ENCODE data around the gene TSHZ3. TPM values are rescaled to one million over a fixed set of nuclear protein-coding genes. Genes with fewer than 3 reads are reported as not detected.

The TSHZ3 gene
- total and polyA plus RNA-seq, 2 of the 8 experiments (the other 6 are each of a cell fraction or from before 2014, with no cell fraction given): 3.1 to 12.3 TPM

DNA sequence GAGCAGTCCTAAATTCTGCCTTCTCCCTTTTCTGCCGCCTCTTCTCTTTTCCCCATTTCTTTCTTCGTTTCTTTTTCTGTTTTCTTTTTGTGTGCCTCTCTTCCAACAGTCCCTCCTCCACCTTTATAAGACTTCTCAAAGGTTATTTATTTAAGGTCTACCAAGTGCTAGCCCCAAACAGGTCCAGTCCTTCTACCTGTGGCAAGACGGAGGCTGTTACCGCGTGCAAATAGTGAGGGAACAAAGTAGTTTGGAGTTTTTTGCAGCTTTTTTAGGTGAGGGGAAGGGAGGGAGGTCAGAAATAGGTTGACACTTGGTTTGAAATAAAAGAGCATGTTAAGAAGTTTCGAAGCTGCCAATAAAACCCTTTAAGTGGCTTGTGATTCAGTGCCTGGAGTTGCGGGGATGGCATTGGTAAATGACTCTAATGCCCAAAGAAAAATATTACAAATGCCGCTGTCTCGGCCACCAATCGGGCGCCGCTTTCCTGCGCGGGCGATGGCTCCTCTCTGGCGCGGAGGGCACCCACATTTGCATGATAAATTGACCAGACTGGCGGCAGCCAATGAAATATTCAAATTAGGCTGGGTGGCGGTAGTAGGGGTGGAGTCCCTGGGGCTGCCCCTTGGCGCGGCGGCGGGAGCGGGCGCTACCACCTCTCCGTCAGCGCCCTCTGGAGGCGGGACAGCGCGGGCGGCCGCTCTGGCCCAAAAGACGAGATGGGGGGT is 7.5 kb upstream of the TSHZ3 start:
- Histone ChIP-seq H3K79me1 (ENCODE audit: low read depth, low read length) (no peaks in the 10 kb centered on the region), H3K4me1 (replicated peaks in 1 of 4; ENCODE audit: control insufficient read depth in 3 of 4, insufficient read depth in 4 of 4, low read length in 3 of 4) (peaks cover 11 to 30% (median 23%) of the 10 kb centered on the region in 4 experiments), H2BK120ac (replicated peaks; ENCODE audit: low read depth, low read length) (no peak overlapping the region), H3K27me3 (replicated peaks in 1 of 4; ENCODE audit: control insufficient read depth in 3 of 4, extremely low read depth in 1 of 4, insufficient read depth in 3 of 4, low read length in 3 of 4) (peaks cover 35 to 61% (median 57%) of the 10 kb centered on the region in 4 experiments; a peak in 6 of 7 replicates), H2AK5ac (ENCODE audit: low read depth, low read length) (0 out of 2 replicates have a peak overlapping the region, but pooled peaks have one; percentile 34), H4K5ac (ENCODE audit: insufficient read length, low read depth, low read length) (no peak overlapping the region), H3K14ac (ENCODE audit: insufficient read length) (no peak overlapping the region), H3K23me2 (ENCODE audit: low read depth, low read length) (peaks cover 24% of the 10 kb centered on the region; the same call in 1 of the 2 replicates), H3K9ac (replicated peaks in 1 of 4; ENCODE audit: extremely low read depth in 1 of 4, low read depth in 3 of 4, low read length in 3 of 4) (no peak overlapping the region), H4K20me1 (replicated peaks in 1 of 2; ENCODE audit: control insufficient read depth in 1 of 2, insufficient read depth in 2 of 2, low read length in 2 of 2) (peaks cover 0 to 6% of the 10 kb centered on the region in 2 experiments), H3K9me3 (ENCODE audit: insufficient read depth in 2 of 2, low read depth in 1 of 2, low read length in 1 of 2) (no peaks in the 10 kb centered on the region), H3K4me3 (ENCODE audit: extremely low read depth in 1 of 4, insufficient read depth in 2 of 4, low read depth in 3 of 4, low read length in 4 of 4) (peak overlapping the region; percentile 33 to 82 (median 48); a peak in 5 of 8 replicates), H2BK15ac (ENCODE audit: low read length) (no peak overlapping the region), H2BK5ac (ENCODE audit: low read depth, low read length) (peak overlapping the region; percentile 5; the same call in 1 of the 2 replicates), H3K23ac (ENCODE audit: insufficient read length) (no peak overlapping the region), H4K91ac (replicated peaks; ENCODE audit: insufficient read length, low read length) (no peak overlapping the region), H3K36me3 (ENCODE audit: control insufficient read depth in 2 of 4, insufficient read depth in 4 of 4, low read length in 3 of 4) (no peaks in the 10 kb centered on the region), H2BK12ac (ENCODE audit: low read depth, low read length) (no peak overlapping the region), H3K79me2 (ENCODE audit: control insufficient read depth in 1 of 2, insufficient read depth in 2 of 2, low read length in 2 of 2) (no peaks in the 10 kb centered on the region), H2AFZ (ENCODE audit: low read length) (no peak overlapping the region), H3K4ac (replicated peaks; ENCODE audit: insufficient read length, low read depth, low read length) (peak overlapping the region; percentile 79), H3K56ac (replicated peaks; ENCODE audit: insufficient read length, low read depth, low read length) (no peak overlapping the region), H3K4me2 (ENCODE audit: insufficient read depth in 1 of 2, low read depth in 2 of 2, low read length in 2 of 2) (peak overlapping the region; percentile 86 to 95), H2BK20ac (ENCODE audit: low read length) (no peak overlapping the region), H3K18ac (ENCODE audit: extremely low read depth, low read length) (peak overlapping the region; percentile 82; the same call in 1 of the 2 replicates), H3K27ac (ENCODE audit: low read depth, low read length) (no peak overlapping the region), H4K8ac (ENCODE audit: extremely low read depth, insufficient read depth, low read length) (no peak overlapping the region)
- 5% methylated on average over 31 of the region's 33 CpGs; no CpG with 5 or more reads in 1 of the 2 experiments for WGBS, 2 experiments (ENCODE audit: extremely low coverage in 1 of 2, insufficient coverage in 1 of 2, insufficient read length in 1 of 2, insufficient replicate concordance in 2 of 2, low coverage in 1 of 2, low lambda C conversion rate in 2 of 2, missing lambda C conversion rate in 1 of 2)
- DNase-seq (ENCODE audit: low read depth in 1 of 2, low spot score in 2 of 2) (peak in 1 of 2 experiments; percentile 87), FAIRE-seq (no peak)
- CTCF ChIA-PET (ENCODE audit: partially characterized antibody): interaction anchor here (0.8 to 3.6 kb wide), 11 partner anchors 8 to 867 kb away, joined by 3 to 14 read pairs (median 4); no protein-coding TSS in a partner anchor
- POLR2A ChIA-PET (ENCODE audit: partially characterized antibody): interaction anchor here (0.9 kb wide), 1 partner anchor 10 kb away, joined by 4 read pairs; no protein-coding TSS in a partner anchor
- TF ChIP-seq, protein P1, sequence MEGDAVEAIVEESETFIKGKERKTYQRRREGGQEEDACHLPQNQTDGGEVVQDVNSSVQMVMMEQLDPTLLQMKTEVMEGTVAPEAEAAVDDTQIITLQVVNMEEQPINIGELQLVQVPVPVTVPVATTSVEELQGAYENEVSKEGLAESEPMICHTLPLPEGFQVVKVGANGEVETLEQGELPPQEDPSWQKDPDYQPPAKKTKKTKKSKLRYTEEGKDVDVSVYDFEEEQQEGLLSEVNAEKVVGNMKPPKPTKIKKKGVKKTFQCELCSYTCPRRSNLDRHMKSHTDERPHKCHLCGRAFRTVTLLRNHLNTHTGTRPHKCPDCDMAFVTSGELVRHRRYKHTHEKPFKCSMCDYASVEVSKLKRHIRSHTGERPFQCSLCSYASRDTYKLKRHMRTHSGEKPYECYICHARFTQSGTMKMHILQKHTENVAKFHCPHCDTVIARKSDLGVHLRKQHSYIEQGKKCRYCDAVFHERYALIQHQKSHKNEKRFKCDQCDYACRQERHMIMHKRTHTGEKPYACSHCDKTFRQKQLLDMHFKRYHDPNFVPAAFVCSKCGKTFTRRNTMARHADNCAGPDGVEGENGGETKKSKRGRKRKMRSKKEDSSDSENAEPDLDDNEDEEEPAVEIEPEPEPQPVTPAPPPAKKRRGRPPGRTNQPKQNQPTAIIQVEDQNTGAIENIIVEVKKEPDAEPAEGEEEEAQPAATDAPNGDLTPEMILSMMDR (IDR thresholded peaks at IDR 0.05; ENCODE audit: control extremely low read depth in 1 of 3, insufficient read depth in 1 of 3, low read depth in 1 of 3, low read length in 3 of 3): peak; percentile 54 to 81 (median 80)
- TF ChIP-seq CTBP2 (IDR thresholded peaks at IDR 0.05; ENCODE audit: borderline replicate concordance, insufficient read depth, insufficient read length, low read length) (no peak), SP1 (IDR thresholded peaks at IDR 0.05; ENCODE audit: low read depth, low read length) (no peak), RAD21 (IDR thresholded peaks at IDR 0.05 in 1 of 2, conservative IDR thresholded peaks at IDR 0.05 in 1 of 2; ENCODE audit: low read depth in 2 of 2, low read length in 2 of 2) (peak; percentile 55 to 69), KDM1A (IDR thresholded peaks at IDR 0.05; ENCODE audit: borderline replicate concordance, low read length) (peak; percentile 50; the same call in 1 of the 2 replicates), POU5F1 (IDR thresholded peaks at IDR 0.05; ENCODE audit: low read depth, low read length) (no peak)
- TF ChIP-seq, protein P2, sequence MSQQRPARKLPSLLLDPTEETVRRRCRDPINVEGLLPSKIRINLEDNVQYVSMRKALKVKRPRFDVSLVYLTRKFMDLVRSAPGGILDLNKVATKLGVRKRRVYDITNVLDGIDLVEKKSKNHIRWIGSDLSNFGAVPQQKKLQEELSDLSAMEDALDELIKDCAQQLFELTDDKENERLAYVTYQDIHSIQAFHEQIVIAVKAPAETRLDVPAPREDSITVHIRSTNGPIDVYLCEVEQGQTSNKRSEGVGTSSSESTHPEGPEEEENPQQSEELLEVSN (IDR thresholded peaks at IDR 0.05): peak; percentile 48
